Stimulated activated effector memory CD8-positive, alpha-beta T cell treated with anti-CD3 and anti-CD28 coated beads, Interleukin-12 subunit alpha, Interleukin-12 subunit beta, amount 100 ng/mL, for 72 hours (primary cell): ENCODE data around the gene POLR2I.

Experiments used
- ATAC-seq: fragments of 150-1000 bp; cut with Tn5 transposase; 2 replicates; pipeline ENCODE4 v1.10.0; 2021
- DNase-seq, 2 donors: peaks; one replicate each; pipeline ENCODE4 v3.0.0; 2021 to 2022; ENCODE audit warnings: low spot score in 2 of 2
- H3K27ac Mint-ChIP-seq: one replicate; pipeline ENCODE4 v1.8.0; 2022; ENCODE audit warnings: mild to moderate bottlenecking, mixed read lengths
- H3K36me3 Mint-ChIP-seq: one replicate; pipeline ENCODE4 v1.8.0; 2022; ENCODE audit warnings: mild to moderate bottlenecking, mixed read lengths
- H3K4me1 Mint-ChIP-seq: one replicate; pipeline ENCODE4 v1.8.0; 2022; ENCODE audit warnings: mixed read lengths
- H3K4me3 Mint-ChIP-seq: one replicate; pipeline ENCODE4 v1.8.0; 2022; ENCODE audit warnings: mild to moderate bottlenecking, mixed read lengths
- H3K9me3 Mint-ChIP-seq: one replicate; pipeline ENCODE4 v1.8.0; 2022; ENCODE audit warnings: mixed read lengths

The POLR2I gene

DNA sequence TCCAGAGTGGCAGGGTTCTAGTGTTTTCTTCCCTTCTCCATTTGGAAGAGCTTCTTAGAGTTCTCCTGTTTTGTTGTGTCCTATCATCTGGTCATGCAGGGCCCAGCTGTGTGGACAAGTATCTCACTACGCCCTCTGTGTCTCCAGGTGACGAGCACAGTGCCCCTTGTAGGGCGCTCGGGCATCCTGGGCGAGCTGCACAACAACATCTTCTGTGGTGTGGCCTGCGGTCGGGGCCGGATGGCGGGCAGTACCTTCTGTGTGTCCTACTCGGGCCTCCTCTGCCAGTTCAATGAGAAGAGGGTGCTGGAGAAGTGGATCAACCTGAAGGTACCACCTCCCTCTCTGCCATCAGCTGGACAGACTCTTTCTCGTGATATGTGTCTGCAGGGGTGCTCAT is 47.0 kb downstream of the POLR2I start:
- H3K27ac Mint-ChIP-seq: no peak overlapping the region
- H3K4me1 Mint-ChIP-seq: no peaks in the 10 kb centered on the region
- DNase-seq (no peak), ATAC-seq (no peak)
- H3K9me3 Mint-ChIP-seq: no peaks in the 10 kb centered on the region
- H3K36me3 Mint-ChIP-seq: peaks cover 34% of the 10 kb centered on the region
- H3K4me3 Mint-ChIP-seq: no peak overlapping the region

DNA sequence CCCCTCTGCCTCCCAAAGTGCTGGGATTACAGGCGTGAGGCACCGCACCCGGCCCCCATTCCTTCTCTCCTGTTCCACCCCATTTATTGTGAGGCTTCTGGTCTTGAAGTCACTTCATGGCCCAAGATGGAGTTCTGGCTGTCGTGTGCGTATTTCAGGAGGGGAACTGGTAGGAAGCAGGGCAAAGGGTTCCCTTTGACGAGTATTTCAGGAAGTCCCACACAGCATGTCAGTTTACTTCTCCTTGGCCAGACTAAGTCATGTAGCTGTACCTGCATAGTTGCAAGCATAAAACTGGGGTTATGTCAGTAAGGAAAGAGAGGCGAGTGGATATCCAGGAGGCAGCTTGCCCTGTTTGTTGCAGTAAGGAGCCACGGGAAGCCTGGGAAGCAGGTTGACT is 49.8 kb downstream of the POLR2I start:
- Mint-ChIP-seq H3K4me3 (no peak overlapping the region), H3K27ac (peak overlapping the region; percentile 60), H3K9me3 (no peaks in the 10 kb centered on the region), H3K4me1 (no peaks in the 10 kb centered on the region), H3K36me3 (peaks cover 38% of the 10 kb centered on the region)
- no peak for DNase-seq
- ATAC-seq: no peak
